Measurements from ENCODE around the gene ITGAE.

Gene ITGAE

GRCh38 chr17:3817851-3818605, 17.0 kb upstream of the ITGAE start:
- no peak for ATAC-seq
- TF ChIP-seq TOX (CRISPR knock-in tag; IDR thresholded peaks at IDR 0.05; ENCODE audit: borderline replicate concordance) (no peak), ZC3H10 (CRISPR knock-in tag; IDR thresholded peaks at IDR 0.05) (no peak), ZNF8 (CRISPR knock-in tag; IDR thresholded peaks at IDR 0.05) (no peak), CREB5 (CRISPR knock-in tag; IDR thresholded peaks at IDR 0.05; ENCODE audit: low read depth) (no peak), ZFP30 (CRISPR knock-in tag; IDR thresholded peaks at IDR 0.05) (no peak), TCF4 (CRISPR knock-in tag; IDR thresholded peaks at IDR 0.05; ENCODE audit: borderline replicate concordance) (no peak), CSDC2 (CRISPR knock-in tag; IDR thresholded peaks at IDR 0.05) (no peak), ZNF70 (CRISPR knock-in tag; IDR thresholded peaks at IDR 0.05) (no peak), ESRRG (CRISPR knock-in tag; IDR thresholded peaks at IDR 0.05) (no peak)

- TF ChIP-seq ZNF70 (CRISPR knock-in tag; IDR thresholded peaks at IDR 0.05) (no peak), TCF4 (CRISPR knock-in tag; IDR thresholded peaks at IDR 0.05; ENCODE audit: borderline replicate concordance) (no peak), TSHZ2 (CRISPR knock-in tag; IDR thresholded peaks at IDR 0.05) (no peak), GLIS3 (CRISPR knock-in tag; IDR thresholded peaks at IDR 0.05) (no peak), ARNTL (CRISPR knock-in tag; IDR thresholded peaks at IDR 0.05; ENCODE audit: borderline replicate concordance, low read depth) (no peak), CSDC2 (CRISPR knock-in tag; IDR thresholded peaks at IDR 0.05) (no peak), CSRNP3 (CRISPR knock-in tag; IDR thresholded peaks at IDR 0.05) (no peak), OSR1 (CRISPR knock-in tag; IDR thresholded peaks at IDR 0.05) (no peak), PPARA (CRISPR knock-in tag; IDR thresholded peaks at IDR 0.05; ENCODE audit: borderline replicate concordance) (no peak), BACH2 (CRISPR knock-in tag; IDR thresholded peaks at IDR 0.05; ENCODE audit: borderline replicate concordance) (no peak), ZNF8 (CRISPR knock-in tag; IDR thresholded peaks at IDR 0.05) (no peak), TOX (CRISPR knock-in tag; IDR thresholded peaks at IDR 0.05; ENCODE audit: borderline replicate concordance) (no peak), ESRRG (CRISPR knock-in tag; IDR thresholded peaks at IDR 0.05) (no peak), ZFP30 (CRISPR knock-in tag; IDR thresholded peaks at IDR 0.05) (no peak), POU6F1 (CRISPR knock-in tag; IDR thresholded peaks at IDR 0.05; ENCODE audit: borderline replicate concordance, low read depth) (no peak), SNAI2 (CRISPR knock-in tag; IDR thresholded peaks at IDR 0.05) (no peak)
- ATAC-seq, result no peak
Measured at GRCh38 chr17:3815925-3816324, 14.9 kb upstream of the ITGAE start.

GRCh38 chr17:3815122-3815521, 14.1 kb upstream of the ITGAE start:
- no peak for ATAC-seq
- TF ChIP-seq ZC3H10 (CRISPR knock-in tag; IDR thresholded peaks at IDR 0.05) (no peak), BACH2 (CRISPR knock-in tag; IDR thresholded peaks at IDR 0.05; ENCODE audit: borderline replicate concordance) (no peak), TCF4 (CRISPR knock-in tag; IDR thresholded peaks at IDR 0.05; ENCODE audit: borderline replicate concordance) (no peak), ZNF565 (CRISPR knock-in tag; conservative IDR thresholded peaks at IDR 0.05; ENCODE audit: low read depth) (no peak), TOX (CRISPR knock-in tag; IDR thresholded peaks at IDR 0.05; ENCODE audit: borderline replicate concordance) (no peak), ISL1 (CRISPR knock-in tag; IDR thresholded peaks at IDR 0.05) (no peak), GLIS3 (CRISPR knock-in tag; IDR thresholded peaks at IDR 0.05) (no peak), ZFP3 (CRISPR knock-in tag; IDR thresholded peaks at IDR 0.05) (no peak), CSRNP3 (CRISPR knock-in tag; IDR thresholded peaks at IDR 0.05) (no peak)
